GM12878 (cell line): ENCODE results near the gene GPI. TPM values are rescaled to one million over a fixed set of nuclear protein-coding genes. Genes with fewer than 3 reads are reported as not detected.

ENCODE experiments used
- ATAC-seq: fragments of 200-7000 bp; cut with Tn5 transposase; 3 replicates; pipeline ENCODE4 v1.9.1; 2020; ENCODE audit warnings: mild to moderate bottlenecking, moderate library complexity
- BruUV-seq: library from RNA; stranded (reverse); fragments of 400-500 nt; replicated peaks from 2 replicates; lab custom pipeline; 2021; lab: Mats Ljungman, UMichigan
- CTCF ChIA-PET: fragments of 300-600 bp; sonication (Branson Sonifier 250); formaldehyde crosslinking; extraction: SDS; loops from one replicate; lab custom pipeline; 2021; ENCODE audit warnings: inconsistent platforms; lab: Yijun Ruan, JAX
- POLR2A ChIA-PET: fragments of 350-600 bp; formaldehyde crosslinking; extraction: SDS; loops from one replicate; lab custom pipeline; 2021; ENCODE audit warnings: inconsistent platforms; lab: Charles Lee
- RAD21 ChIA-PET: fragments of 300-600 bp; sonication (Branson Sonifier 250); formaldehyde crosslinking; loops from one replicate; lab custom pipeline; 2023; ENCODE audit warnings: antibody characterized with exemption; ENCODE audit not compliant: unreplicated experiment; lab: Charles Lee
- SMC1A ChIA-PET: fragments of 300-600 bp; sonication (Branson Sonifier 250); formaldehyde crosslinking; loops from one replicate; lab custom pipeline; 2023; ENCODE audit not compliant: unreplicated experiment, uncharacterized antibody; lab: Charles Lee
- DNase-seq: peaks from one replicate; pipeline ENCODE4 v3.0.0-alpha.2; 2011; ENCODE audit warnings: low read depth, low spot score
- FAIRE-seq: peaks from 3 replicates; lab custom pipeline; 2011; peaks lifted over from hg19 to GRCh38; lab: Jason Lieb, UNC
- H2AFZ ChIP-seq: 2 replicates; pipeline ENCODE4 v1.6.0; 2011; ENCODE audit warnings: low read depth, low read length, control low read depth; ENCODE audit not compliant: control insufficient read depth
- H3K27ac ChIP-seq: 2 replicates; pipeline ENCODE4 v1.5.1; 2011; ENCODE audit warnings: control low read depth; ENCODE audit not compliant: control insufficient read depth, insufficient read depth
- H3K27me3 ChIP-seq, 2 experiments: replicated peaks in 1 of 2; 2 replicates each; pipeline versions ENCODE4 v1.6.0 to v1.6.1; 2011; ENCODE audit warnings: low read length in 1 of 2; ENCODE audit not compliant: control insufficient read depth in 2 of 2, insufficient read depth in 2 of 2
- H3K36me3 ChIP-seq, 2 experiments: 2 replicates each; pipeline ENCODE4 v1.5.1; 2011; ENCODE audit warnings: low read length in 1 of 2; ENCODE audit not compliant: control insufficient read depth in 2 of 2, insufficient read depth in 2 of 2
- H3K4me1 ChIP-seq: 2 replicates; pipeline ENCODE4 v1.6.1; 2011; ENCODE audit warnings: mild to moderate bottlenecking, low read length, moderate library complexity, mixed read lengths; ENCODE audit not compliant: control insufficient read depth, insufficient read depth
- H3K4me2 ChIP-seq: 2 replicates; pipeline ENCODE4 v1.6.0; 2011; ENCODE audit warnings: control low read depth; ENCODE audit not compliant: control insufficient read depth, insufficient read depth
- H3K4me3 ChIP-seq: fragments of 200-600 bp; sonication (generic); 2 replicates; pipeline ENCODE4 v1.5.1; 2016
- H3K79me2 ChIP-seq: 2 replicates; pipeline ENCODE4 v1.6.0; 2011; ENCODE audit warnings: low read length; ENCODE audit not compliant: control insufficient read depth, insufficient read depth
- H3K9ac ChIP-seq: 2 replicates; pipeline ENCODE4 v1.8.0; 2011; ENCODE audit warnings: low read length, control low read depth, mixed read lengths; ENCODE audit not compliant: control insufficient read depth, insufficient read depth
- H3K9me3 ChIP-seq: replicated peaks from 3 replicates; pipeline ENCODE4 v1.5.1; 2011; ENCODE audit warnings: mild to moderate bottlenecking, low read length; ENCODE audit not compliant: control insufficient read depth, insufficient read depth
- H4K20me1 ChIP-seq: 2 replicates; pipeline ENCODE4 v1.6.0; 2011; ENCODE audit not compliant: control insufficient read depth, insufficient read depth
- KAT2A ChIP-seq: conservative IDR thresholded peaks from 2 replicates; pipeline ENCODE4 v1.6.1; 2011; ENCODE audit warnings: low read depth, low read length; ENCODE audit not compliant: control insufficient read depth
- LARP7 ChIP-seq: fragments of 450-650 bp; IDR thresholded peaks from 2 replicates; pipeline ENCODE4 v1.6.1; 2017; ENCODE audit warnings: mild to moderate bottlenecking
- MYC ChIP-seq: IDR thresholded peaks from 2 replicates; pipeline ENCODE4 v1.6.1; 2011; ENCODE audit warnings: mild to moderate bottlenecking, low read length, moderate library complexity, inconsistent platforms; ENCODE audit not compliant: insufficient read depth, insufficient replicate concordance, insufficient read length, severe bottlenecking
- RAD21 ChIP-seq: IDR thresholded peaks from 2 replicates; pipeline ENCODE4 v1.6.1; 2011; ENCODE audit warnings: mild to moderate bottlenecking, low read depth, low read length, moderate library complexity; ENCODE audit not compliant: insufficient read depth
- TAF1 ChIP-seq: IDR thresholded peaks from 2 replicates; pipeline ENCODE4 v1.6.1; 2011; ENCODE audit warnings: mild to moderate bottlenecking, low read depth, low read length, borderline replicate concordance
- WGBS: methylation state at CpG from one replicate; pipeline ENCODE4 v1.1.6; 2016; ENCODE audit warnings: low lambda C conversion rate; ENCODE audit not compliant: insufficient replicate concordance, insufficient coverage; ENCODE audit errors: missing lambda C conversion rate; 5-methylcytosine and 5-hydroxymethylcytosine counted together
- in situ Hi-C: fragments of 300-500 bp; cut with MboI; formaldehyde crosslinking; loops from 9 replicates; pipeline ENCODE4 v1.14.3; 2018; ENCODE audit warnings: mixed read lengths
- intact Hi-C: fragments of 100-400 bp; cut with micrococcal nuclease; formaldehyde crosslinking; loops from one replicate; pipeline ENCODE4 v1.14.2; 2022; ENCODE audit not compliant: unreplicated experiment
- polyA plus RNA-seq, 11 experiments: library from polyadenylated mRNA; depleted of rRNA in 4 of 11; unstranded in 6 of 11; stranded (reverse) in 5 of 11; fragments of >200 nt; fragmentation: Nextera tagmentation in 4 of 11; fragmentation: Illumina TruSeq in 1 of 11; extraction: Ambion mirVana in 4 of 11; extraction: Trizol in 1 of 11; gene quantifications; 1 replicate in 1 of 11; 2 replicates in 10 of 11; pipeline versions ENCODE4 v1.2.1 to v1.2.3, GENCODE V29; 2011 to 2016; ENCODE audit warnings: inconsistent platforms in 2 of 11, missing spikeins in 2 of 11, low read depth in 1 of 11
- total RNA-seq, 4 experiments: library from RNA; depleted of rRNA in 3 of 4; stranded (reverse); fragments of >200 nt in 3 of 4; fragmentation: Illumina TruSeq in 1 of 4; extraction: Trizol in 1 of 4; gene quantifications; 2 replicates each; pipeline versions ENCODE4 v1.2.1 to v1.2.3, GENCODE V29; 2013 to 2021
- TF ChIP-seq, protein P1 (sequence below): fragments of 450-650 bp; IDR thresholded peaks from 2 replicates; pipeline ENCODE4 v1.6.1; 2017; ENCODE audit warnings: mild to moderate bottlenecking

GPI gene
- total and polyA plus RNA-seq, 10 of the 15 experiments (the other 5 are each of a cell fraction or from before 2014, with no cell fraction given) = 124 to 400 (median 190) TPM

DNA sequence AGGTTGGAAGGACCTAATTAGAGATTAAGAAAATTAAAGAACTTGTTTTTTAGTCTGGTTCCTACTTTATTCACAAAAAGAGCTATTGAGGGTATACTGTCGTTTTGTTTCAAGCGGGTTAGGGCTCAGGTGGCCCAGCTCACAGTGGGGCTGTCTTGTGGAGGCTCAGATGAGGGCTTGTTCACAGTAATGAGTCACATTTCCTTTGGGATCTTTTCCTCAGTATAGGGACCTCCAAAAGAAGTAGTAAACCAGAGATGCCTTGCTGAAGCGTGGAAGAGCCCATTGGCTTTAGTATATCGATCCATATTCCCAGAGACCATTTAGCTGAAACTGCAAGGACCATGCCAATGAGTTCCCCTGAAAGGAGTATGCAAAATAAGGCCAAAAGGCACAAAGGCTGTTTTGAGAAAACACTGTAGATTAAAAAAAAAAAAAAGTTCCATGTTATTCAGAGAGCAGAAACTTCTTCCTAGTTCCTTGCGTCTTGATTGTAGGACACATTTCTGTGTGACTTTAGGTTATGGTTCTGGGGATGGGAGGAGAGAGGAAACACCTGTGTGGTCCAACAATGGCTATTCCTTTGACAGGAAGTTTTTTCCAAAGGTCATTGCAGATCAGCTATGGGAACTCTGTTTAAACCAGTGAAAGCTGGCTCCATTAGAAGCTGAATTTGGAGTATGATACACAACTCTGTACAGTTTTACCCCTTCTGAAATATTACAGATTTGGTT lies 32.8 kb upstream of the GPI start:
- 92% methylated on average over 5 of the region's 5 CpGs for WGBS
- ChIA-PET CTCF (interaction anchor here (1.4 to 1.9 kb wide), 3 partner anchors 14 to 98 kb away, joined by 3 to 8 read pairs (median 5); no protein-coding TSS in a partner anchor), RAD21 (interaction anchor here (0.6 kb wide), 1 partner anchor 75 kb away, joined by 3 read pairs; no protein-coding TSS in a partner anchor), SMC1A (no interaction called here), POLR2A (interaction anchor here (0.6 to 0.7 kb wide), 2 partner anchors 45 to 197 kb away, joined by 3 to 4 read pairs; no protein-coding TSS in a partner anchor)
- no peaks in the 10 kb centered on the region for H3K27me3 ChIP-seq
- H3K9ac ChIP-seq = no peak overlapping the region
- no peak overlapping the region for H3K4me3 ChIP-seq
- no peak for DNase-seq
- H3K4me2 ChIP-seq = no peak overlapping the region
- H3K79me2 ChIP-seq = no peaks in the 10 kb centered on the region
- ATAC-seq = no peak
- no peak overlapping the region for H2AFZ ChIP-seq
- H3K27ac ChIP-seq = no peak overlapping the region
- FAIRE-seq = no peak
- in situ Hi-C loops = no loop called here
- H4K20me1 ChIP-seq = no peaks in the 10 kb centered on the region
- no peak for TF ChIP-seq RAD21
- no peak for TF ChIP-seq LARP7
- no peak for TF ChIP-seq KAT2A
- no peak for TF ChIP-seq TAF1
- no peak for TF ChIP-seq MYC
- TF ChIP-seq, protein P1, sequence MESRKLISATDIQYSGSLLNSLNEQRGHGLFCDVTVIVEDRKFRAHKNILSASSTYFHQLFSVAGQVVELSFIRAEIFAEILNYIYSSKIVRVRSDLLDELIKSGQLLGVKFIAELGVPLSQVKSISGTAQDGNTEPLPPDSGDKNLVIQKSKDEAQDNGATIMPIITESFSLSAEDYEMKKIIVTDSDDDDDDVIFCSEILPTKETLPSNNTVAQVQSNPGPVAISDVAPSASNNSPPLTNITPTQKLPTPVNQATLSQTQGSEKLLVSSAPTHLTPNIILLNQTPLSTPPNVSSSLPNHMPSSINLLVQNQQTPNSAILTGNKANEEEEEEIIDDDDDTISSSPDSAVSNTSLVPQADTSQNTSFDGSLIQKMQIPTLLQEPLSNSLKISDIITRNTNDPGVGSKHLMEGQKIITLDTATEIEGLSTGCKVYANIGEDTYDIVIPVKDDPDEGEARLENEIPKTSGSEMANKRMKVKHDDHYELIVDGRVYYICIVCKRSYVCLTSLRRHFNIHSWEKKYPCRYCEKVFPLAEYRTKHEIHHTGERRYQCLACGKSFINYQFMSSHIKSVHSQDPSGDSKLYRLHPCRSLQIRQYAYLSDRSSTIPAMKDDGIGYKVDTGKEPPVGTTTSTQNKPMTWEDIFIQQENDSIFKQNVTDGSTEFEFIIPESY = no peak
- intact Hi-C loops = no loop called here
- H3K4me1 ChIP-seq = no peaks in the 10 kb centered on the region
- no TSS peak for BruUV-seq
- H3K9me3 ChIP-seq = no peaks in the 10 kb centered on the region
- H3K36me3 ChIP-seq = peaks cover 3 to 16% of the 10 kb centered on the region in 2 experiments
